Measurements from ENCODE around the gene C5orf58.

Gene C5orf58

DNA sequence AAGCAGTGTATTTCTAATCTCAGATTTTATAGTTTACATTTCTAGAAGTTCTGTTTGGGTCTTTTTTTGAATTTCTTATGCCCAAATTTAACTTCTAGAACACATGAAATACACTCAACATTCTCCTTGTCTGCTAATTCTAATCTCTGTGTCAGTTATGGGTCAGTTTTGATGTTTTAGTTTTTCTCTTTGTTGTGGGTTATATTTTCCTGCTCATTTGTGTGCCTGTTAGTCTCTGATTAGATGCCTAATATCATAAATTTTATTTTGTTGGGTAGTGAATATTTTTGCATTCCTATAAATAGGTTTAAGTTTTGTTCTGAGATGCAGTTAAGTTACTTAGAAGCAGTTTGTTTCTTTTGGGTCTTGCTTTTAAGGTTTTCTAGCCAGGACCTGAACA is 52.4 kb downstream of the C5orf58 start:
- no peak for DNase-seq

DNA sequence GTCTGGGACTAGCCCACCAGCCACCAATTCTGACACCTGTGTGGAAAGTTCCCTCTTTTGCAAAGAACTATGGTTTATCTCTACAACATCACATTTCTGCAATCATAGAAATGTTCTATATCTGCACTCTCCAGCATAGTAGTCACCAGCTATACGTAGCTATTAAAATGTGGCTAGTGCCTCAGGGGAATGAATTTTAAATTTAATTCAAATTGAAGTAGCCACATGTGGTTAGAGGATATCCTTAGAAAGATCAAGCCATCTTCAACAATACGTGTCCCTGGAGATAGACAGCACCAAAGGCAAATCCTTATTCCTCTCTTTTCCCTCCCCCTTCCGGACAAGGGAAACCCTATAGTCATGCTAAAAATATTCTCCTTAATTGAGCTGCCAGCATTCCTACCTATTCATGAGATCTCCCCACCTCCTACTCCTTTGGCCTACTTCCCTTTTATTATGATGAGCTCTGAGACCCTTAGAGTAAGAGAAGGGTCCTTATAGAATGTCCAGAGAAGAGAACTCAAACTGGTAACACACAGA is 53.7 kb downstream of the C5orf58 start:
- no peak for DNase-seq

DNA sequence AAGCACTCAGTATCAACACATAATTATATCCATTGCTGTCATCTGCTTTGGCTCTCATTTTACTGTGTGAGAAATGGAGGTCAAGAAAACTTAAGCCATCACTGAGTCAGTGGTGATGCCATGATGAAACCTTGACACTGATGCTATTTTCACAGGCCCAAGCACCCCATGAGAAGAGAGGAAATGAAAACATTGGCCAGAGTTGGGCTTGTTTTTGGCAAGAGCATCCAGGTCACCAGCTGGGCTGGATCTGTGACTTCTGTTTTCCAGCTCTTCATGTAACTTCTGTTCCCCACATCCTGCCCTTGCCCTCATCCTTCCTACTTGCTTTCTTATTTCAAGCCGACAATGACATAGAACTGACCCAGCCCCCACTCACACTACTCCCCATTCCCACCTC is 54.7 kb downstream of the C5orf58 start:
- DNase-seq = no peak

DNA sequence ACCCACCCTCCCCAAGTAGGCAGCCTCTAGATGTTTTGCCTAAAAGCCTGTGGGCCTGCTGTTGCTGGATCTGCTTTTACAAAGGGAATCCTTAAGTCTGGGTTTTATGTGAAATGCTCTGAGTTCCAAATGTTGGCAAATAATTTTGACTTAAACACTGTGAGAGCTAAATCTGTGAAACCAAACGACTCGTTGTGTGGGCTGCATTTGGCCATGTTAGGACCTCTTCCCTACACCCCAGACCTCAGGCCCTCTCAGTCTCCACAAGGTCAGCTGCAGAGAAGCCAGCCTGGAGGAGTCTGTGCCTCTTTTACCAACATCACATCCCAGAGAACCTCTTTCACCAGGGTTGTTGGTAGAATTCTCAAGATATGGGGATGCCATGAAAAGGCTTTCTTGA is 55.4 kb downstream of the C5orf58 start:
- DNase-seq = no peak

DNA sequence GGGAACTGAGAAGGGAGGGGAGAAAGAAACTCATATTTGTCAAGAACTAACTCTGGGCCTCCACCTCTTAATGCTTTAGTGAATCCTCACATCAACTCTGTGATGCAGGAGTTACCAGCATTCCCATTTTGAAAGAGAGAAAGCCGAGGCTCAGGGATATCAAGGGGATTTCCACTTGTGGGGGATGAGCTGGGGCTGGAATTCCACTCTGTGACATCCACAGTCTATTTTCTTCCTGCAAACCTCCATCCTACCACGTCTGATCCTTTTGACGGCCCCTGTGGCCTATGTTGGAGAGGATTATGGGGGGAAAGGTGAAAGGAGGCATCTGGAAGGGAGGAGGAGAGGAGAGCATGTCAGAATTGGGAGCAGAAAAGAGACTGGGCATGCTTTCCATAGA is 55.8 kb downstream of the C5orf58 start:
- no peak for DNase-seq

DNA sequence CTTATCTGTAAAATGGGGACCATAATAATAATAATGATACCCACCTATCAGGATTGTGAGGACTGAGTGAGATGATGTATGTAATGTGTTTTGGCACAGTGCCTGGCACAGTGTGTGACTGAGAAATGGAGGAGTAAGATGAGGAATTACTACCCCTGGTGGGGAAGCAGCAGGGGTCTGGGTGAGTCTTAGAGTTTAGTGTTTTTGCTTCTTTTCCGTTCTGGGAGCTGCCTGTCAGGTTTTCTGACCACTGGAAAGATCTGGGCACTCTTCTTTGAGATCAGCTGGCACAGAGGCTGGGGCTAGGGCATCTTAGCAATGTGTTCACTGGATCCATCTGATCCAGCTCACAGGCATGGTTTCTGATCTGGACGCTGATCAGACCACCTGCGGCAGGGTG is 56.3 kb downstream of the C5orf58 start:
- DNase-seq = no peak

DNA sequence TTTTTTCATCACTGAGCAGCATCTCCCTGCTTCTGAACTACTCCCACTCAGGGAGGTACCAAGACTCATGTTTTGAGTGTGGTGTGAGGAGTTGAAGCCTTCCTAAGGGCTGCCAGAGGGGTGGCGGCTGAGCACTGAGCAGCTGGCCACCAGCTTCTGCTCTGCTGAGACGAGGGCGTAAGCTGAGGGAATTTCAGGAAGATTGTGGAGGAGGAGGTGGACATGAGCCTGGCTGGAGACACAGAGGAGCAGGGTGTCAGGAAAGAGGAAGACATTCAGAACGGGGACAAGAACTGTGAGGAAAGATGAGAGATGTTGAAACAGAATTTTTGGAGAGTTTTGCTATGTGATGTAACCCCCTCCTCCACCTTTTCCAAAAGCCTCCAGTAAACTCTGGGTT is 57.0 kb downstream of the C5orf58 start:
- no peak for DNase-seq

DNA sequence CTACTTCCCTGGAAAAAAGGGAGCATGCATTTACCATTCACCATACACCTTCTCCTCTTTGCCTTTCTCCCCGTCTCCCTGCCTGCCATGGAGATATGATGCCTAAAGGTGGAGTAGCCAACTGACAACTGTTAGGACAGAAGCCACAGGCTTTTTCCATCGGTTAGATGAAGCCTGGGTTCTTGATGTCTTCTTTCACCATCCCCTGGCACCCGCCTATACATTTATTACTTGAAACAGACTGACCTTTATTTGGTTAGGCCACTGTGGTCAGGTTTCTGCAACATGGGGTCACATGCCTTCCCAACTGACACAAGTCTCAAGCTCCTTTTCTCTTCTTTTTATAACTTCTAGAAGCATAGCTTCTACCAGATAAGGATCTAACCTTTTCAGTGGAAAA is 57.7 kb downstream of the C5orf58 start:
- DNase-seq = no peak

DNA sequence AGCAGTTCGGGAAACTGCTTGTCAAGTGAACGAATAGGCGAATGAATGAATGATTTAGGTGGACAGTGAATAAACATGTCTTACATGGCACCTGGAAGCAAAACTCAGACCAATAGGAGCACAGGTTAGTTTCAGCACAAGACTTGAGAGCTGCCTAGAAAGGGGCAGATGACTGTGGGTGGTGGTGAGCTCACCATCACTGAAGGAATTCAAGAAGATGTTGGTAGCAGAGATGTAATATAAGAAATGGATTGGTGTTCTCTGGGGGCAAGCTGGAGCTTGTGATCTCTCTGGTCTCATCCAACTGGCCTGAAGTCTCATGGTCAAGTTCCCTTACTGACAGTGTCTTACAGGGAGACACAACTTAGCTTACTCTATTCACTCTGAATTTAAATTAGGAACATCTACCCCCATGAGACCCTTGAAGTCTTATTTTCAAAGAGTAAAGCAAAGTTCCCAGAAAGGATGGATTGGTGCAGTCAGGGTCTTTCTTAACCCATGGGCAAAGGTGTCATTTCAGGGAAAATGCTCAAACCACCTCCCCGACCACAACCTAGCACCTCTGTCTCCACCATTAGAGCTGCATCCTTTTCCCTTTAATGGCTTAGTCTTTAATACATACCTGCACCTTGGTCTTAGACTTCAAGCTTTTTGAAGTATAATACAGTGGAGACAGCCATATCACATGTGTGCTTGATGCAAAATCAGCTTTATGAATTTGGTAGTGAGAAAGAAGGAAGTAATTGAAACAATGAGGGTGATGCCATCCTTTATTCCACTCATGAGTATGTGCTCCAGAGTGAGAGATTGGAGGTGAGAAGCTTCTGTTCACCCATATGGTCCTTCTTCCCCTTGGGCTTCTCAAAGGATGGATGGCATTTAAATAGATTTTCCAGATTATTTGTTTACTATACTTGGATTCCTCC is 59.7 kb downstream of the C5orf58 start:
- no peak for DNase-seq

DNA sequence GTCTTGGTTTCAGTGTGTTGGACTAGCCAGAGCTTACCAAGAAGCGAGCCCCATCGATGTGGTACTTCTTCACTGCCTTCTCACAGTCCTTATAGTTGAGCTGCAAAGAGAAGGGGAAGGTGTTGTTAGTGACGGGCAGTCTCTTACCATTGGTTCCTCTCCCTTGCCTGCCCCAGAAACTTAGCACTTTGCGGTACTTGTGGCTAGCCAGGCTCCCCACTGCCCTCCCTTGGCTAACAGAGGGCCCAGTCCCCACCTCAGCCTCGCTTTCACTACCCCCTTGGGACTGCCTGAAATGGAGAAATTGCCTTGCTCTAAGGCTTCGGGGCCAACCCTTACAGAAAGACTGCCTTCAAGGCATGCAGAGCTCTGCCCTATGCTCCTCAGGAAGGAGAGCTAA is 60.5 kb downstream of the C5orf58 start:
- no peak for DNase-seq

DNA sequence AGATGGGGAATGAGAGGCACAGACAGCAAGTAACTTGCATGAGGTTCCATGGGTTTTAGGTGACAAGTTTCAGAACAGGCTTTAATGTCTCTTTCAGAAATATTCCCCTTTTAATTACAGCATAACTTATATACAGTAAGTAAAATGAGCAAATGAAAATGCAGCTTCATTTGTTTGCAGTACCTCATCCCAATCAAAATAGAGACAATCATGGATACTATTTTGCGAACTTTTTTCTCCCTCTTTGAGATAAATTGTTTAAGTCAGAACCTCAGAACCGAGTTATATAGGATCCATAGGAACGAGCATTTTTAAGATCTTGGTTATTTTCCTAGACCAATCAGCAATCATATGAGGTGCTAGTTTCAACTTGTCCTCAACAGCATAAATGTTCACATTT is 61.3 kb downstream of the C5orf58 start:
- DNase-seq = no peak

DNA sequence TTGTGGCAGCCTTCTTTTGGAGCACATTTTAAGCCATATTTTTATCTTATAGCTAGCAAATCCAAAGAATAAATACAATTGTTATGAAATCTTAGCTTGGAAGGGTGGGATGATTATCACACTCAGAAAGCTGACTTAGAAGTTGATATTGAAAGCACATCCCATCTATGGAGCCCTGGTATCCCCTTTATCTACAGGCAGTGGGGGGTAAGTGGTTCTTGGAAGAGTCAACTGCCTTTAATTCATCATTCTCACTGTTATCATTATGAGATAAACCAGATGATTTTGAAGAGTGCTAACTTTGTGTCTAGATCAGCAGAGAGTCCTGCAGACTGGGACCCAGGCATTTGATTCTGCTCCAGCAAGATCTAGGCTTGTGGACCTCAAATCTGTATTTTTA is 61.8 kb downstream of the C5orf58 start:
- no peak for DNase-seq
